ENCODE data around the gene CYBB. TPM values are rescaled to one million over a fixed set of nuclear protein-coding genes. Genes with fewer than 3 reads are reported as not detected.
"Not testable (repeated sequence)": the region's sequence is repeated elsewhere in the genome, so short reads cannot be mapped to it uniquely, and the experiment has no call there.

The CYBB gene
- total RNA-seq, 2 donors from 2014 or later = 7.2 to 7.9 TPM

GRCh38 chrX:37767430-37767829 is 12.4 kb upstream of the CYBB start:
- H3K27me3 ChIP-seq (replicated peaks; ENCODE audit: insufficient read depth) = no peaks in the 10 kb centered on the region
- H3K4me3 ChIP-seq = no peak overlapping the region
- WGBS = 50% methylated on average over 1 of the region's 1 CpG
- no peaks in the 10 kb centered on the region for H3K9me3 ChIP-seq
- intact Hi-C loops (cut with DNase I) = no loop called here
- no peak for DNase-seq (ENCODE audit: low spot score)
- no peak overlapping the region for H3K27ac ChIP-seq
- no peaks in the 10 kb centered on the region for H3K36me3 ChIP-seq
- no peak for TF ChIP-seq POLR2A (IDR thresholded peaks at IDR 0.05)
- no peaks in the 10 kb centered on the region for H3K4me1 ChIP-seq (replicated peaks)

- H3K27me3 ChIP-seq (replicated peaks; ENCODE audit: insufficient read depth); H3K9me3 ChIP-seq; intact Hi-C loops (cut with DNase I); DNase-seq (ENCODE audit: low spot score); H3K4me1 ChIP-seq (replicated peaks); H3K36me3 ChIP-seq; H3K4me3 ChIP-seq; H3K27ac ChIP-seq: not testable (repeated sequence)
- 93% methylated on average over 5 of the region's 9 CpGs for WGBS
These were observed 11.0 kb upstream of the CYBB start for GRCh38 chrX:37768866-37769265.

GRCh38 chrX:37776283-37776986 is 3.4 kb upstream of the CYBB start:
- no peak for DNase-seq (ENCODE audit: low spot score)
- Histone ChIP-seq H3K27me3 (replicated peaks; ENCODE audit: insufficient read depth) (no peaks in the 10 kb centered on the region), H3K36me3 (no peaks in the 10 kb centered on the region), H3K4me3 (no peak overlapping the region), H3K9me3 (no peaks in the 10 kb centered on the region), H3K27ac (no peak overlapping the region), H3K4me1 (replicated peaks) (no peaks in the 10 kb centered on the region)
- intact Hi-C loops (cut with DNase I) = no loop called here
- TF ChIP-seq CTCF (IDR thresholded peaks at IDR 0.05) (no peak), POLR2A (IDR thresholded peaks at IDR 0.05) (no peak), POLR2AphosphoS5 (IDR thresholded peaks at IDR 0.05) (no peak)

- Histone ChIP-seq H3K27ac (no peak overlapping the region), H3K36me3 (no peaks in the 10 kb centered on the region), H3K9me3 (no peaks in the 10 kb centered on the region), H3K4me3 (no peak overlapping the region), H3K27me3 (replicated peaks; ENCODE audit: insufficient read depth) (no peaks in the 10 kb centered on the region), H3K4me1 (replicated peaks) (no peaks in the 10 kb centered on the region)
- TF ChIP-seq POLR2A (IDR thresholded peaks at IDR 0.05) = no peak
- WGBS = 72% methylated on average over 2 of the region's 2 CpGs
- intact Hi-C loops (cut with DNase I) = no loop called here
- no peak for DNase-seq (ENCODE audit: low spot score)
These were observed 2.9 kb upstream of the CYBB start for GRCh38 chrX:37776987-37777325.

GRCh38 chrX:37781081-37781480 is 1.2 kb downstream of the CYBB start:
- no peaks in the 10 kb centered on the region for H3K4me1 ChIP-seq (replicated peaks)
- no peak for DNase-seq (ENCODE audit: low spot score)
- no peaks in the 10 kb centered on the region for H3K9me3 ChIP-seq
- 91% methylated on average over 4 of the region's 4 CpGs for WGBS
- TF ChIP-seq POLR2AphosphoS5 (IDR thresholded peaks at IDR 0.05) (no peak), CTCF (IDR thresholded peaks at IDR 0.05) (no peak), POLR2A (IDR thresholded peaks at IDR 0.05) (no peak)
- H3K4me3 ChIP-seq = no peak overlapping the region
- intact Hi-C loops (cut with DNase I) = no loop called here
- no peak overlapping the region for H3K27ac ChIP-seq
- H3K27me3 ChIP-seq (replicated peaks; ENCODE audit: insufficient read depth) = no peaks in the 10 kb centered on the region
- no peaks in the 10 kb centered on the region for H3K36me3 ChIP-seq

- intact Hi-C loops (cut with DNase I) = no loop called here
- Histone ChIP-seq H3K9me3 (no peaks in the 10 kb centered on the region), H3K27me3 (replicated peaks; ENCODE audit: insufficient read depth) (no peaks in the 10 kb centered on the region), H3K4me1 (replicated peaks) (no peaks in the 10 kb centered on the region), H3K27ac (no peak overlapping the region), H3K4me3 (no peak overlapping the region), H3K36me3 (no peaks in the 10 kb centered on the region)
- DNase-seq (ENCODE audit: low spot score) = no peak
- WGBS = 68% methylated on average over 3 of the region's 3 CpGs
- no peak for TF ChIP-seq POLR2AphosphoS5 (IDR thresholded peaks at IDR 0.05)
- no peak for TF ChIP-seq CTCF (IDR thresholded peaks at IDR 0.05)
- TF ChIP-seq POLR2A (IDR thresholded peaks at IDR 0.05) = no peak
These were observed 2.0 kb downstream of the CYBB start for GRCh38 chrX:37781814-37782213.
